Fibroblast of lung (primary cell): ENCODE data around the gene MBNL2.

ENCODE experiments used
- EZH2 ChIP-seq: IDR thresholded peaks from 2 replicates; pipeline ENCODE4 v1.5.1; 2012; ENCODE audit warnings: low read length, control low read depth, mild to moderate bottlenecking; ENCODE audit errors: missing control alignments
- TF ChIP-seq, protein P1 (sequence below), 2 donors: IDR thresholded peaks in 1 of 2; conservative IDR thresholded peaks in 1 of 2; 1 replicate in 1 of 2; 2 replicates in 1 of 2; pipeline ENCODE4 v1.5.1; 2011 to 2012; ENCODE audit warnings: low read length in 2 of 2, control low read depth in 1 of 2, inconsistent platforms in 1 of 2, low read depth in 1 of 2, mild to moderate bottlenecking in 1 of 2

DNA sequence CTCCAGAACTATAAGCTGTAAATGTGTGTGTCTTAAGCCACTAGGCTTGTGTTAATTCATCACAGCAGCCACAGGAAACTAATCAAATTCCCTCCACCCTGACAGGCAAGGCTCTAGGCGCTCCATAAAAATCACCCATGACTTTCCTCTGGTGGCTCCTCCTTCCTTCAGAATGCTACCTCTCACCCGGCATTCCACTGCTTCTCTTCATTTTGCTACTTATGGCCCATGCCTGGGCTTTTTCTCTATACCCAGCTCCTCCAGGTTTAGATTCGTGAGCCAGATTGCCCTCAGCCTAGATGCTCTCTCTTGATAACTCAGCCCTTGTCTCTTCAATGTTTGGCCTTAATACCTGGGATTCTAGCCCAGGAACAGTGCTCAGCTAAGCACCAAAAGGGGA is 36.4 kb upstream of the MBNL2 start:
- TF ChIP-seq, protein P1, sequence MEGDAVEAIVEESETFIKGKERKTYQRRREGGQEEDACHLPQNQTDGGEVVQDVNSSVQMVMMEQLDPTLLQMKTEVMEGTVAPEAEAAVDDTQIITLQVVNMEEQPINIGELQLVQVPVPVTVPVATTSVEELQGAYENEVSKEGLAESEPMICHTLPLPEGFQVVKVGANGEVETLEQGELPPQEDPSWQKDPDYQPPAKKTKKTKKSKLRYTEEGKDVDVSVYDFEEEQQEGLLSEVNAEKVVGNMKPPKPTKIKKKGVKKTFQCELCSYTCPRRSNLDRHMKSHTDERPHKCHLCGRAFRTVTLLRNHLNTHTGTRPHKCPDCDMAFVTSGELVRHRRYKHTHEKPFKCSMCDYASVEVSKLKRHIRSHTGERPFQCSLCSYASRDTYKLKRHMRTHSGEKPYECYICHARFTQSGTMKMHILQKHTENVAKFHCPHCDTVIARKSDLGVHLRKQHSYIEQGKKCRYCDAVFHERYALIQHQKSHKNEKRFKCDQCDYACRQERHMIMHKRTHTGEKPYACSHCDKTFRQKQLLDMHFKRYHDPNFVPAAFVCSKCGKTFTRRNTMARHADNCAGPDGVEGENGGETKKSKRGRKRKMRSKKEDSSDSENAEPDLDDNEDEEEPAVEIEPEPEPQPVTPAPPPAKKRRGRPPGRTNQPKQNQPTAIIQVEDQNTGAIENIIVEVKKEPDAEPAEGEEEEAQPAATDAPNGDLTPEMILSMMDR (conservative IDR thresholded peaks at IDR 0.05 in 1 of 2, IDR thresholded peaks at IDR 0.05 in 1 of 2; ENCODE audit: low read depth in 1 of 2, low read length in 2 of 2), result no peak
- no peak for TF ChIP-seq EZH2
